Measurements from ENCODE around the gene MCTP2.

The MCTP2 gene

GRCh38 chr15:94383041-94383440 is 151.7 kb downstream of the MCTP2 start:
- no peak for TF ChIP-seq CTCF (IDR thresholded peaks at IDR 0.05; ENCODE audit: extremely low read depth, missing control alignments)
- DNase-seq (ENCODE audit: low spot score) = no peak

GRCh38 chr15:94383706-94384105 is 152.3 kb downstream of the MCTP2 start:
- no peak for DNase-seq (ENCODE audit: low spot score)
- no peak for TF ChIP-seq CTCF (IDR thresholded peaks at IDR 0.05; ENCODE audit: extremely low read depth, missing control alignments)

GRCh38 chr15:94385441-94385840 is 154.1 kb downstream of the MCTP2 start:
- TF ChIP-seq CTCF (IDR thresholded peaks at IDR 0.05; ENCODE audit: extremely low read depth, missing control alignments) = no peak
- no peak for DNase-seq (ENCODE audit: low spot score)

GRCh38 chr15:94386351-94386750 is 155.0 kb downstream of the MCTP2 start:
- DNase-seq (ENCODE audit: low spot score) = no peak
- no peak for TF ChIP-seq CTCF (IDR thresholded peaks at IDR 0.05; ENCODE audit: extremely low read depth, missing control alignments)

GRCh38 chr15:94387442-94387841 is 156.1 kb downstream of the MCTP2 start:
- no peak for DNase-seq (ENCODE audit: low spot score)
- no peak for TF ChIP-seq CTCF (IDR thresholded peaks at IDR 0.05; ENCODE audit: extremely low read depth, missing control alignments)

- DNase-seq (ENCODE audit: low spot score) = no peak
- TF ChIP-seq CTCF (IDR thresholded peaks at IDR 0.05; ENCODE audit: extremely low read depth, missing control alignments) = no peak
Measured at GRCh38 chr15:94387849-94388441, 156.6 kb downstream of the MCTP2 start.

GRCh38 chr15:94395640-94396039 is 164.3 kb downstream of the MCTP2 start:
- no peak for DNase-seq (ENCODE audit: low spot score)
- no peak for TF ChIP-seq CTCF (IDR thresholded peaks at IDR 0.05; ENCODE audit: extremely low read depth, missing control alignments)
